ENCODE results near the gene BACH2.

GRCh38 chr6:89930789-89931188 lies 365.9 kb downstream of the BACH2 start:
- TF ChIP-seq POLR2A (IDR thresholded peaks at IDR 0.05) = no peak
- TF ChIP-seq, protein P1, sequence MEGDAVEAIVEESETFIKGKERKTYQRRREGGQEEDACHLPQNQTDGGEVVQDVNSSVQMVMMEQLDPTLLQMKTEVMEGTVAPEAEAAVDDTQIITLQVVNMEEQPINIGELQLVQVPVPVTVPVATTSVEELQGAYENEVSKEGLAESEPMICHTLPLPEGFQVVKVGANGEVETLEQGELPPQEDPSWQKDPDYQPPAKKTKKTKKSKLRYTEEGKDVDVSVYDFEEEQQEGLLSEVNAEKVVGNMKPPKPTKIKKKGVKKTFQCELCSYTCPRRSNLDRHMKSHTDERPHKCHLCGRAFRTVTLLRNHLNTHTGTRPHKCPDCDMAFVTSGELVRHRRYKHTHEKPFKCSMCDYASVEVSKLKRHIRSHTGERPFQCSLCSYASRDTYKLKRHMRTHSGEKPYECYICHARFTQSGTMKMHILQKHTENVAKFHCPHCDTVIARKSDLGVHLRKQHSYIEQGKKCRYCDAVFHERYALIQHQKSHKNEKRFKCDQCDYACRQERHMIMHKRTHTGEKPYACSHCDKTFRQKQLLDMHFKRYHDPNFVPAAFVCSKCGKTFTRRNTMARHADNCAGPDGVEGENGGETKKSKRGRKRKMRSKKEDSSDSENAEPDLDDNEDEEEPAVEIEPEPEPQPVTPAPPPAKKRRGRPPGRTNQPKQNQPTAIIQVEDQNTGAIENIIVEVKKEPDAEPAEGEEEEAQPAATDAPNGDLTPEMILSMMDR (IDR thresholded peaks at IDR 0.05) = no peak
- no peak for TF ChIP-seq POLR2AphosphoS5 (IDR thresholded peaks at IDR 0.05)
- TF ChIP-seq EP300 (IDR thresholded peaks at IDR 0.05) = no peak

Measured in upper lobe of left lung (tissue), 4 donors.